Osteoblast (primary cell): Measurements from ENCODE around the gene HAGHL. TPM values are rescaled to one million over a fixed set of nuclear protein-coding genes. Genes with fewer than 3 reads are reported as not detected.

Experiments
- DNase-seq: peaks from one replicate; pipeline ENCODE4 v3.0.0; 2011; ENCODE audit warnings: low spot score, mixed read lengths; ENCODE audit not compliant: insufficient read length; ENCODE audit errors: missing footprints
- H2AFZ ChIP-seq: 2 replicates; pipeline ENCODE4 v1.6.0; 2011; ENCODE audit warnings: mild to moderate bottlenecking, low read length
- H3K27ac ChIP-seq: 2 replicates; pipeline ENCODE4 v1.5.1; 2011; ENCODE audit warnings: mild to moderate bottlenecking, low read depth, low read length, moderate library complexity
- H3K27me3 ChIP-seq: 2 replicates; pipeline ENCODE4 v1.6.0; 2012; ENCODE audit warnings: mild to moderate bottlenecking, control low read depth, inconsistent platforms, low read length, moderate library complexity; ENCODE audit not compliant: insufficient read depth
- H3K36me3 ChIP-seq: 2 replicates; pipeline ENCODE4 v1.5.1; 2011; ENCODE audit warnings: mild to moderate bottlenecking, low read length, control low read depth, moderate library complexity; ENCODE audit not compliant: insufficient read depth
- H3K4me1 ChIP-seq: 2 replicates; pipeline ENCODE4 v1.5.1; 2011; ENCODE audit warnings: mild to moderate bottlenecking, low read length, control low read depth, moderate library complexity; ENCODE audit not compliant: insufficient read depth
- H3K4me2 ChIP-seq: 2 replicates; pipeline ENCODE4 v1.6.0; 2011; ENCODE audit warnings: mild to moderate bottlenecking, low read length; ENCODE audit not compliant: insufficient read depth
- H3K4me3 ChIP-seq: fragments of 200-600 bp; sonication (generic); 3 replicates; pipeline ENCODE4 v1.5.1; 2012; ENCODE audit warnings: mild to moderate bottlenecking, low read length, inconsistent platforms; ENCODE audit not compliant: insufficient read depth
- H3K79me2 ChIP-seq: 2 replicates; pipeline ENCODE4 v1.6.0; 2012; ENCODE audit warnings: mild to moderate bottlenecking, low read length, control low read depth, inconsistent platforms; ENCODE audit not compliant: insufficient read depth
- H3K9me3 ChIP-seq: 2 replicates; pipeline ENCODE4 v1.5.1; 2011; ENCODE audit warnings: low read depth, low read length, control low read depth
- H4K20me1 ChIP-seq: 2 replicates; pipeline ENCODE4 v1.6.0; 2012; ENCODE audit warnings: mild to moderate bottlenecking, low read length, control low read depth; ENCODE audit not compliant: insufficient read depth
- CTCF ChIP-seq: IDR thresholded peaks from 2 replicates; pipeline ENCODE4 v1.5.1; 2011; ENCODE audit warnings: mild to moderate bottlenecking, low read depth, low read length, moderate library complexity; ENCODE audit errors: extremely low read depth
- total RNA-seq: library from RNA; depleted of rRNA; stranded (reverse); fragments of >200 nt; gene quantifications from 2 replicates; pipeline ENCODE4 v1.2.3, GENCODE V29; 2012

Gene HAGHL
- total RNA-seq, 1 donor = 16.3 TPM

- H3K4me2 ChIP-seq = no peak overlapping the region
- DNase-seq = no peak
- no peaks in the 10 kb centered on the region for H3K36me3 ChIP-seq
- TF ChIP-seq CTCF = no peak
- H3K9me3 ChIP-seq = no peaks in the 10 kb centered on the region
- peaks cover 15% of the 10 kb centered on the region for H4K20me1 ChIP-seq
- no peak overlapping the region for H3K4me3 ChIP-seq
- peaks cover 3% of the 10 kb centered on the region for H3K4me1 ChIP-seq
- no peak overlapping the region for H3K27ac ChIP-seq
- no peak overlapping the region for H2AFZ ChIP-seq
- peaks cover 70% of the 10 kb centered on the region for H3K27me3 ChIP-seq
- H3K79me2 ChIP-seq = no peaks in the 10 kb centered on the region
Measured at GRCh38 chr16:704552-705380, 22.1 kb upstream of the HAGHL start.

- H2AFZ ChIP-seq = no peak within 1 kb of the TSS
- H3K79me2 ChIP-seq = no peaks in the 10 kb centered on the region
- no peak within 1 kb of the TSS for H3K4me3 ChIP-seq
- H3K36me3 ChIP-seq = no peaks in the 10 kb centered on the region
- no peak within 1 kb of the TSS for H3K4me2 ChIP-seq
- H3K27me3 ChIP-seq = peaks cover 74% of the 10 kb centered on the region
- H3K9me3 ChIP-seq = no peaks in the 10 kb centered on the region
- TF ChIP-seq CTCF = no peak
- H3K27ac ChIP-seq = no peak within 1 kb of the TSS
- DNase-seq = no peak
- peaks cover 18% of the 10 kb centered on the region for H4K20me1 ChIP-seq
- H3K4me1 ChIP-seq = peaks cover 6% of the 10 kb centered on the region
Measured at GRCh38 chr16:705431-706188, 21.3 kb upstream of the HAGHL start, which contains the start of gene FBXL16. Gene FBXL16 (minus strand): TSS chr16:705801. CDS start chr16:697405, 8,396 bp downstream.

GRCh38 chr16:706189-707061 is 20.5 kb upstream of the HAGHL start:
- H3K27me3 ChIP-seq = peaks cover 70% of the 10 kb centered on the region
- DNase-seq = no peak
- no peak overlapping the region for H3K4me3 ChIP-seq

More at GRCh38 chr16:706189-707061, 20.5 kb upstream of the HAGHL start:
- Histone ChIP-seq H3K27ac (no peak overlapping the region), H3K36me3 (no peaks in the 10 kb centered on the region), H3K79me2 (no peaks in the 10 kb centered on the region), H2AFZ (no peak overlapping the region), H3K9me3 (no peaks in the 10 kb centered on the region), H3K4me2 (no peak overlapping the region), H4K20me1 (peaks cover 14% of the 10 kb centered on the region), H3K4me1 (peaks cover 6% of the 10 kb centered on the region)
- TF ChIP-seq CTCF = no peak
